ENCODE measurements around the gene S100P.
"Not testable (repeated sequence)": the region's sequence is repeated elsewhere in the genome, so short reads cannot be mapped to it uniquely, and the experiment has no call there.

The S100P gene

GRCh38 chr4:6693231-6694176, at the start of gene S100P:
S100P (plus strand) TSS chr4:6693878; CDS start chr4:6693933, 55 bp downstream.
- Histone ChIP-seq H3K9ac (ENCODE audit: low read length) (no peak within 1 kb of the TSS), H3K36me3 (ENCODE audit: control insufficient read depth, low read depth, low read length) (no peaks in the 10 kb centered on the region), H3K4me3 (ENCODE audit: low read length) (no peak within 1 kb of the TSS), H3K27ac (ENCODE audit: low read length) (no peak within 1 kb of the TSS), H3K9me3 (ENCODE audit: control insufficient read depth, low read depth, low read length) (no peaks in the 10 kb centered on the region), H3K4me1 (ENCODE audit: control insufficient read depth, low read depth, low read length) (peaks cover 6% of the 10 kb centered on the region), H3K27me3 (ENCODE audit: control insufficient read depth, insufficient read depth, low read length) (no peaks in the 10 kb centered on the region)

- Histone ChIP-seq H3K4me1 (ENCODE audit: control insufficient read depth, low read depth, low read length) (peaks cover 8% of the 10 kb centered on the region), H3K9me3 (ENCODE audit: control insufficient read depth, low read depth, low read length) (no peaks in the 10 kb centered on the region), H3K27me3 (ENCODE audit: control insufficient read depth, insufficient read depth, low read length) (no peaks in the 10 kb centered on the region), H3K36me3 (ENCODE audit: control insufficient read depth, low read depth, low read length) (peaks cover 16% of the 10 kb centered on the region), H3K27ac (ENCODE audit: low read length) (no peak overlapping the region), H3K4me3 (ENCODE audit: low read length) (no peak overlapping the region), H3K9ac (ENCODE audit: low read length) (no peak overlapping the region)
These were observed 48.7 kb upstream of the S100P start for GRCh38 chr4:6644792-6645530.

DNA sequence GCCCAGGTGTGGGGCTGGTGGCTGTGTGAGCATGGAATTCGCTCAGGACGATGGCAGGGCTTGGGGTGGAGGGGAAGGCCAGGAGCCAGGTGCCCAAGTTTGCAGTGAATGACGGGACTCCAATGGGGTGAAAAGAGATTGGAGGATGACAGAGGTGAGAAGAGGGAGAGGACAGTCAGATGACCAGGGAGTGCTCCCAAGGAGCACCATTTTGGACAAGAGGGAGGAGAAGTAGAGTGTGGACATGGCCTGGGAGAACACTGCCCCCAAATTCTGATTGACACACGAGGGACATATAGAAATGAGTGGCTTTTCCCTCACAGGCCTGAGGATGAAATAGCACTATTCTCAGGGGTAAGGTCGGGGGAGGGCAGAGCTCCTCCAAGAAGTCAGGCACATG, 46.5 kb upstream of the S100P start:
- Histone ChIP-seq H3K36me3 (ENCODE audit: control insufficient read depth, low read depth, low read length) (peaks cover 11% of the 10 kb centered on the region), H3K4me1 (ENCODE audit: control insufficient read depth, low read depth, low read length) (peaks cover 2% of the 10 kb centered on the region), H3K4me3 (ENCODE audit: low read length) (no peak overlapping the region), H3K9ac (ENCODE audit: low read length) (no peak overlapping the region), H3K27me3 (ENCODE audit: control insufficient read depth, insufficient read depth, low read length) (no peaks in the 10 kb centered on the region), H3K9me3 (ENCODE audit: control insufficient read depth, low read depth, low read length) (no peaks in the 10 kb centered on the region), H3K27ac (ENCODE audit: low read length) (no peak overlapping the region)

- Histone ChIP-seq H3K27ac (ENCODE audit: low read length) (no peak overlapping the region), H3K9me3 (ENCODE audit: control insufficient read depth, low read depth, low read length) (no peaks in the 10 kb centered on the region), H3K36me3 (ENCODE audit: control insufficient read depth, low read depth, low read length) (peaks cover 5% of the 10 kb centered on the region), H3K4me1 (ENCODE audit: control insufficient read depth, low read depth, low read length) (no peaks in the 10 kb centered on the region), H3K27me3 (ENCODE audit: control insufficient read depth, insufficient read depth, low read length) (no peaks in the 10 kb centered on the region), H3K4me3 (ENCODE audit: low read length) (no peak overlapping the region), H3K9ac (ENCODE audit: low read length) (no peak overlapping the region)
These were observed 46.0 kb upstream of the S100P start for GRCh38 chr4:6647582-6648230.

DNA sequence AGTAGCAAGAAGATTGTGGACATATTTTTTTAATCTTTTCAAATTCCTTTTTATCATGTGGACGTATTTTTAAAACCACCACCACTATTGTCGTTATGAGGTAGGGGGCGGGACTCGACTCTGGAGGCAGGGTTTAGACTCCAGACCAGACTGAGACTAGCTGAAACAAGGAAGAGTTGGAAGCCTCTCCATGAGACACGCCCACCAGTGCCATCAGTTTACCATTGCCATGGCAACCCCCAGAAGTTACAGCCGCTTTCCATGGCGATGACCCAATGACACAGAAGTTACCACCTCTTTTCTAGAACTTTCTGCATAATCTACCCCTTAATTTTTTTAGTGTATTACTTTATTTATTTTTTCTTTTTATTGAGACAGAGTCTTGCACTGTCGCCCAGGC, 44.5 kb upstream of the S100P start:
- Histone ChIP-seq H3K27me3 (ENCODE audit: control insufficient read depth, insufficient read depth, low read length) (no peaks in the 10 kb centered on the region), H3K4me3 (ENCODE audit: low read length) (no peak overlapping the region), H3K9me3 (ENCODE audit: control insufficient read depth, low read depth, low read length) (no peaks in the 10 kb centered on the region), H3K27ac (ENCODE audit: low read length) (no peak overlapping the region), H3K9ac (ENCODE audit: low read length) (no peak overlapping the region), H3K36me3 (ENCODE audit: control insufficient read depth, low read depth, low read length) (no peaks in the 10 kb centered on the region), H3K4me1 (ENCODE audit: control insufficient read depth, low read depth, low read length) (no peaks in the 10 kb centered on the region)

DNA sequence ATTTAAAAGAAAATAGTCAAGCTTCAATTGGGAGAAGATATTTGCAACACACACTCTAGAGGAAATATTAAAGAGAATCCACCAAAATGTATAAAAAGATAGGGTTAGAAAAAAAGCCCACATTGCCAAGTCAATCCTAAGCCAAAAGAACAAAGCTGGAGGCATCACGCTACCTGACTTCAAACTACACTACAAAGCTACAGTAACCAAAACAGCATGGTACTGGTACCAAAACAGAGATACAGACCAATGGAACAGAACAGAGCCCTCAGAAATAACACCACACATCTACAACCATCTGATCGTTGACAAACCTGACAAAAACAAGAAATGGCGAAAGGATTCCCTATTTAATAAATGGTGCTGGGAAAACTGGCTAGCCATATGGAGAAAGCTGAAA, 39.5 kb upstream of the S100P start:
- H3K27me3 ChIP-seq (ENCODE audit: control insufficient read depth, insufficient read depth, low read length); H3K9ac ChIP-seq (ENCODE audit: low read length); H3K27ac ChIP-seq (ENCODE audit: low read length); H3K36me3 ChIP-seq (ENCODE audit: control insufficient read depth, low read depth, low read length); H3K9me3 ChIP-seq (ENCODE audit: control insufficient read depth, low read depth, low read length); H3K4me1 ChIP-seq (ENCODE audit: control insufficient read depth, low read depth, low read length); H3K4me3 ChIP-seq (ENCODE audit: low read length): not testable (repeated sequence)

GRCh38 chr4:6655291-6655690, 38.4 kb upstream of the S100P start:
- H3K27me3 ChIP-seq (ENCODE audit: control insufficient read depth, insufficient read depth, low read length); H3K4me3 ChIP-seq (ENCODE audit: low read length); H3K36me3 ChIP-seq (ENCODE audit: control insufficient read depth, low read depth, low read length); H3K27ac ChIP-seq (ENCODE audit: low read length); H3K9ac ChIP-seq (ENCODE audit: low read length); H3K4me1 ChIP-seq (ENCODE audit: control insufficient read depth, low read depth, low read length); H3K9me3 ChIP-seq (ENCODE audit: control insufficient read depth, low read depth, low read length): not testable (repeated sequence)

DNA sequence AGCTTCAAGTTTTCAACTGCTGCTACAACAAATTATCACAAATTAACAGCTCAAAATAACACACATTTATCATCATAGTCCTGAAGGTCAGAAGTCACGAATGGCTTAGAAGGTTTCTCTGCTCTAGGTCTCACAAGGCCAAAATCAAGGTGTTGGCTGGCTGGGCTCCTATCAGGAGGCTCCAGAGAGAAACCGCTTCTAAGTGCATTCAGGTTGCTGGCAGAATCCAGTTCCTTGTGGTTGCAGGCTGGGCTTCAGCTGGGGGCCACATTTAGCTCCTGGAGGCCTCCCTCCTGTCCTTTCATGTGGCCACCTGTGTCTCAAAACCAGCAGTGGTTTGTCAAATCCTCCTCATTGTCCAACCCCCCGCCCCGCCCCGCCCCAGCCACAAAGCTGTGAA, 37.8 kb upstream of the S100P start:
- H3K9me3 ChIP-seq (ENCODE audit: control insufficient read depth, low read depth, low read length) = no peaks in the 10 kb centered on the region
- no peaks in the 10 kb centered on the region for H3K36me3 ChIP-seq (ENCODE audit: control insufficient read depth, low read depth, low read length)
- no peaks in the 10 kb centered on the region for H3K4me1 ChIP-seq (ENCODE audit: control insufficient read depth, low read depth, low read length)
- H3K27ac ChIP-seq (ENCODE audit: low read length) = no peak overlapping the region
- H3K27me3 ChIP-seq (ENCODE audit: control insufficient read depth, insufficient read depth, low read length) = no peaks in the 10 kb centered on the region
- H3K4me3 ChIP-seq (ENCODE audit: low read length) = no peak overlapping the region
- H3K9ac ChIP-seq (ENCODE audit: low read length) = no peak overlapping the region

GRCh38 chr4:6657242-6658208, 36.2 kb upstream of the S100P start:
- H3K9ac ChIP-seq (ENCODE audit: low read length) = no peak overlapping the region

DNA sequence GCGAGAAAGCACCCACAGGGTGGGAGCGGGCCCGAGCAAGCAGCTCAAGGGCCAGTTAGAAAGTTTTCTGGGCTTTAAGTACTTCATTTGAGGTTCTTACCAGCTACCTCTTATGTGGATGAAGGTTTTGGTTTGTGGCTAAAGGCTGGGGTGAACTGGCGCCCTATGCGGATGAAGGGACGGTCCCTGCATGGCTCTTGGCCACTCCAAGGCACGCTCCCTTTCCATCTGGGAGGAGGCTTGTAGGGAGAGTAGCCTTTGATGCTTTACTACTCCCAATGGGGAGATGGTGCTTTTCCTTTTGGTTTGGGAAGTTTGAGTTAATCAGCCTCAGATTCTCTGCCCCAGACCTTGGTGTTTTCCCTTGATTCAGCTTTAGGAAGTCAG, 35.5 kb upstream of the S100P start:
- Histone ChIP-seq H3K9ac (ENCODE audit: low read length) (no peak overlapping the region), H3K27me3 (ENCODE audit: control insufficient read depth, insufficient read depth, low read length) (no peaks in the 10 kb centered on the region)

More at GRCh38 chr4:6657242-6658208, 36.2 kb upstream of the S100P start:
- H3K36me3 ChIP-seq (ENCODE audit: control insufficient read depth, low read depth, low read length) = no peaks in the 10 kb centered on the region
- H3K27me3 ChIP-seq (ENCODE audit: control insufficient read depth, insufficient read depth, low read length) = no peaks in the 10 kb centered on the region
- H3K4me1 ChIP-seq (ENCODE audit: control insufficient read depth, low read depth, low read length) = no peaks in the 10 kb centered on the region
- no peaks in the 10 kb centered on the region for H3K9me3 ChIP-seq (ENCODE audit: control insufficient read depth, low read depth, low read length)
- H3K27ac ChIP-seq (ENCODE audit: low read length) = no peak overlapping the region
- no peak overlapping the region for H3K4me3 ChIP-seq (ENCODE audit: low read length)

More for the DNA sequence above, 35.5 kb upstream of the S100P start:
- Histone ChIP-seq H3K4me3 (ENCODE audit: low read length) (no peak overlapping the region), H3K9me3 (ENCODE audit: control insufficient read depth, low read depth, low read length) (no peaks in the 10 kb centered on the region), H3K36me3 (ENCODE audit: control insufficient read depth, low read depth, low read length) (no peaks in the 10 kb centered on the region), H3K27ac (ENCODE audit: low read length) (no peak overlapping the region), H3K4me1 (ENCODE audit: control insufficient read depth, low read depth, low read length) (no peaks in the 10 kb centered on the region)
